Midbrain (tissue), 1 donor: ENCODE measurements around the gene MRGPRX2.
A peak's percentile ranks its signal among the peaks of the same experiment; 100 is the strongest.

Experiments
- DNase-seq: peaks from one replicate; lab custom pipeline; 2025; lab: John Stamatoyannopoulos, UW

MRGPRX2 gene

DNA sequence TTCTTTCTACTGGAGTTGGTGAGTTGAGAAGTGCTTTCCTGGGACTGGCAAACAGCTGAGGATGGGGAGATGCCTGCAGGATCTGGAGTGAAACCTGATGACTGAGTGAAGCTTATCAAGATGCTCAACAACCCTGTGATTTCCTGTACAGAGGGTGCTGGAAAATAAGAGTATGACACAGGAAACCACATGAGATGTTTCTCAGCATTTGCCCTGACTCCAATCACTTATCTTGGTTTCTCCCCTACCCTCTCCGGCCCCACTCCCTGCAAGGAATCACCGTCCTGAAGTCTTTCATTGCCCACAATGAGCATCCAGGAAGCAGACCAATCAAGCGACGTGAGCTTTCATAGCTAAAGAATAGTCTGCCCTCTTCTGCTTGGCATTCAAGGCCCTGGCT, at the start of gene MRGPRX2:
Gene MRGPRX2 (minus strand): TSS at position 89 of the 400 bp plus-strand sequence. CDS start 4,315 bp downstream, outside the sequence.
- DNase-seq = no peak

DNA sequence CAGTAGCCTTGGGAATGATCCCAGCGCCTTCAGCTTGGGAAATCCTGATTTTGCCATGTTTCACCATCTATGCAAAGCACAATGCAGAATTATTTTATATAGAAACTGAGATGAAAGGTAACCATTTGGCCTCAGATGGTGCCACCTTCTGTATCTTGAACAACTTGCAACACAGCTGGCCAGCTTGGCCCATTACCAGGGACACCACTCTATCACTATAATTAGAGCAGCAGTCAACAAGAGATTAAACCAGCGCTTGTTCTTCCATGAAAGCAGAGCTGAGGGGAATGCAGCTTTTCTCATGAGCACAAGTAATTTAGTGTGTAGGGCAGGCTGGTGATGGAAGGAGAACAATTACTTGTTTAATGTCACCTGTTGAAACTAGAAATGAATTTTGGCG, 49.8 kb upstream of the MRGPRX2 start:
- DNase-seq = no peak

DNA sequence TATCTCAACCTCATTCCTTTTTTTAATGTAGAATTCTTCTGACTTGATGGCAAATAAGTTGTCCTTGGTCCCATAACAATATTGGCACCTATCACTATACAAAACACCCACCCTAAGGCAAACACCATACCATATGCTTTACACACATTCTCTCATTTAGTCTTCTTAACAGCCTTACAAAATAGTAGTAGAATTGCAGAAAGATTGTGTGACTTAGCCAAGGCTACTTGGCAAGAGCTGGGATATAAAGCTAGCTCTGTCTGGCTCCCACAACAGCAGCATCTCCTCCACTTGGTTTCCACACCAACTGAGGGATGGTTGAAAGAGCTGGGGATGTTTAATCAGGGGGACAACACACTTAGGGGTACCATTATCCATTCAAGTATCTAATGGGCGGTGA, 46.6 kb upstream of the MRGPRX2 start:
- DNase-seq = no peak

DNA sequence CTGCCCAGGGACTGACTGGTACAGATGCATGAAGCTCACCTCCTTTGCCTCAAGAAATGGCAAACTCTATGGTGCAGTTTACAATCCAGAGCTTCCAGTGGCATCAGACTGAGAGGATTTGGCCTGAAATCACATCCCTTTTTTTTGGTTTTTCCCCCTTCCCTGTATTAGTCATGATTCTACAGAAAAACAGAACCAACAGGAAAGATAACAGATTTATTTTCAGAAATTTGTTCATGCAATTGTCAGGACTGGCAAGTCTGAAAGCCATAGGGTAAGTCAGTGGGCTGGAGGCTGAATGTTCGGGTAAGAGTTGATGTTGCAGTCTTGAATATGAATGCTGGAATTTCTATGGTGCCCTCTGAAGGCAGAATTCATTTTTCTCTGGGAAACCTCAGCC, 44.5 kb upstream of the MRGPRX2 start:
- DNase-seq = no peak

DNA sequence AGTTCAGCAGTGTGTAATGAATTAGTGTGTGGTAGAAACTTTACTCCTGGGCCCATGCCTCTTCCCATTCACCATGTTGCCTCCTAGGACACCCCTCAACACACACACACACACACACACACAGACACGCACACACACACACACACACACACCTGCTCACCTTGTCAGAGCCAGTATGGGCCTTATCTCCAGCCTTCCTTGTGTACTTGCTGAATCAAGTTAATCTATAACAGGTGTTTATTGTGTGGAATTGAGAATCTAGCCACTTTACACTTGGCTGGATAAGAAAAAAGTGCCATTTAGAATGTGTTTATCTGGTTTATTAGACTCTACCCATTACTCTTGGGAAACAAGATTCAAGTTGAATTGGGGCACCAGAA, 42.0 kb upstream of the MRGPRX2 start:
- DNase-seq = no peak

DNA sequence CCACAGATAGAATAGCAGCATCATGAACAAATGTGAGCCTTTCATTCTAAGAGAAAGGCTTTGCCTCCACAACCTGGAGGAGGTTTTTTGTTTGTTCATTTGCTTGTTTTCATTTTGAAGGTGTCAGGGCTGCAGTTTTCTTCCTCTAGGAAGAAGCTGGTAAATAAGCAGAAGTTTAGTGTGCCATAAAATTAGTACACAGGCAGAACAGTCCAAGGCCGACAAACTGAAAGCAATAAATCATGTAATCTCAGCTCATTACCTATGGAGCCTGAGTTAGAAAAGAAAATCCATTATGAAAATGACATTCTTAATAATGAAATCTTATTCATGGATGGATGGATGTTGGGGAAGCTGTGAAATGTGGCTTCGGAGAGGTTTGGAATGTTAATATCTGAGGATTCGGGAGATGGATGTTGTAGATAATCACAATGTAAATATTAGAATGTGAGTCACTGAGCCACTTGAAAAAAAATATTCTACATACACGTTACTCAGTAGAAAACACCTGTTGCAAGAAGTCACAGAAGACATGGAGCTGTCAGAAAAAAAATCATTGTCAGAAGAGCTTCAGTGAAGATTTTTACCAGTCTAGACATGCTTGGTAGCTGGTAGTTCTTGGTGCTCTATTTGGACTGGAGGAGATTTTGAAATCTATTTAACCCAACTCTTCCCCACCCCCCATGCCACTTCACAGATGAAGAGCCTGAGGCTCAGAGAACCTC, 41.4 kb upstream of the MRGPRX2 start:
- DNase-seq = no peak

DNA sequence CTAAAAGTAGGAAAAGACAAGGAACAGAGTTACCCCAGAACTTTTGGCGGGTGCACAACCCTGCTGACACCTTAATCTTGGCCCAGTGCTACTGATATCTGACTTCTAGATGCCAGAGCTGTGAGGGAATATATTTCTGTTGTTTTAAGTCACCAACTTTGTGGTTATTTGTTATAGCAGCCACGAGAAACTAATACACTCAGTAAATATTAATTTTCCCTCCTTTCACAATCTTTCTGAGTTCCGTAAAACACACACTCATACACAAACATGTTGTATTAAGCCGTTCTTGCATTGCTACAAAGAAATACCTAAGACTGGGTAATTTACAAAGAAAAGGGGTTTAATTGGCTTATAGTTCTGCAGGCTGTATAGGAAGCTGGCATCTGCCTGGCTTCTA, 40.4 kb upstream of the MRGPRX2 start:
- no peak for DNase-seq

DNA sequence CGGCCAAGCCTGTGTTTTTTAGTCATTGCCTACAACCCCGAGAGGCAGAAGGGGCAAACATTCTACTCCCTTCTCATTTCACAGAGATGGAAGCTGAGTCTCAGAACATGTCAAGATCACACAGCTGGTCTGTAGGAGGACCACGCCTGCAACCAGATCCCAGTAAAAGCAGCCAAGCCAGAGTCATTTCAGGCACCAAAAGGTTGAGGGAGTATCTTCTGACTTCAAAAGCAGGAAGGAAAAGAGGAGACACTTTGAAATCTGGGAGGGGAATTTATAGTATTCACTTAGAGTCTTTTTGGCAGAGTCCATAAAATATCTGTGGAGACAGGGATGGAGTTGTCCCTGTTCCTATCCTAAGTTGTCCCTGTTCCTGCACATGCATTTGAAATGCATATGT, 38.6 kb upstream of the MRGPRX2 start:
- no peak for DNase-seq

DNA sequence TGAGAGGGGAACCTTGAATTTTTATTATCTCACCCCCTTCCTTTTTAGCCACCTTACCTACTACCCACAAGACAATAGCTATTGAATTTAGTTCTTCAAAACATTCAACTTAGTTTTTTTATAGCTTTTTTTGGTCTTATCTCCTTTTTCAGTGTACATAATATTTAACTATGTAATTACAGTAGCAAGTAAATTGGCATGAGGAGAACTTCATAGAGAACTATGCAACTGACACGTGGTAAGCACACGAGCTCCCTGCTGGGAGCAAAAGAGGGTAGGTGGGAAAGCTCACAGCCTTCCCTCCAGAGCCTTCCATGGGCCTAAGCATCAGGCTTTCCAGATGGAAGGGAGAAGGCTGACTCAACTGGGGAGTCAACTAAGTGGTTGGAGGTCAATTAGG, 34.3 kb upstream of the MRGPRX2 start:
- no peak for DNase-seq

DNA sequence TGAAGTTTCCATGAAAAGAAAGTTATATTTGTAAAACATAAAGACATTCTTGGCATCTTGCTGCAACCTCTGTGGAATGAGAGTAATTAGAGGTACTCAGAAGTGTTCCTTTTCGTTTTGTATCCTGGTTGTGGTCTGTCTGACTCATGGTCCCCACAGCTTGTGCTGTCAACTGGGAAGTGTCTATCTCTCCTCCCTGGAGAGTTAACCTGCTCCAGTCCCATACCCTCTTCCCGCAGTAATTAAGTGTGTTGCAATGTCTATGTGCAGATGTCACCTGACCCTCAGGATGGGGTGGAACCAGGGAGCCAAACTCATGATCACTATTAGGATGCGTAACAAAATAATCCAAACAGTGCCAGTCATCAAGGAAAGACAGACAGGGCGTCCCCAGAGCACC, 33.5 kb upstream of the MRGPRX2 start:
- DNase-seq = no peak

DNA sequence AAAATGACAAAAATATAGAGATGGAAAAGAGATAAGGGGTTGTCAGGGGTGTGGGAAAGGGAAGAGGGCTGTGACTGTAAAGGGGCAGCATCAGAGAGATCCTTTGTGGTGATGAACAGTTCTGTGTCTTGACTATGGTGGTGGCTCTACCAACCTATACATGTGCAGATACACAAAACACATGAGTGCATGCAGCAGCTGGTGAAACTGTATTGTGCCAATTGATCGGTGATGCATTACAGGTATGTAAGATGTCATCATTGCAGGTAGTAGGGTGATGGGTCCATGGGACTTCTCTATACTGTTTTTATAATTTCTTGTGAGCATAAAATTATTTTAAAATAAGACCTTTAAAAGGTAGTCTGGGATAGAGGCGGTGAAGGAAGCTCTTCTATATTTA, 32.3 kb upstream of the MRGPRX2 start:
- no peak for DNase-seq

DNA sequence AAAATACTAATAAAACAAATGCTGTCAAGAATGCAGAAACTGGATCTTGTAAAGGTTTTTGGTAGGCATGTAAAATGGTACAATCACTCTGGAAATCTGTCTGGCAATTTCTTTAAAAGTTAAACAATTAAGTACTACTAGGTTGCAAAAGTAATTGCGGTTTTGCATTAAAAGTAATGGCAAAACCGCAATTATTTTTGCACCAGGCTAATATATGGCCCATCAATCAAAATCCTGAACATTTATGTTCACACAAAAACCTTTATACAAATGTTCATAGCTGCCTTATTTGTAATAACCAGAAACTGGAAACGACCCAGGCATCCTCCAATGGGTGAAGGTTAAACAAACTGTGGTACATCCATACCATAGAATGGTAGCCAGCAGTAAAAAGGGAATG, 31.8 kb upstream of the MRGPRX2 start:
- no peak for DNase-seq

DNA sequence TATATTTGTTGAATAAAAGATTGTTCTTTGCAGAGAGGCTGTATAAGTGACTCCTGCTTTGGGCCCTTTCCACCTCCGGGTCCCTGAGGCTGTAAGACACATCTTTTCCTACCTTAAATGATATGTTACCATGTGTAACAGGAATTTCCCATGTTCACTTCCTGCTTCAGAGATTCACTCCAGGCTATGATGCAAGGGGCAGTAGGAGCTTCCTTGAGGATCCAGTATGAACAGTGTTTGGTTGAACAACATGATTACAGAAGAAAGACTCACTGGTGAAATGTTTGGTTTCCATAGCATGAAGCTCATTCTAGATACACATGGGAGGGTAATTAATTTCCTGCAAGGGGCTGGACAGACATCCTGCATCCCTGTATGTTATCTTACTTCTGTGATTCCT, 30.8 kb upstream of the MRGPRX2 start:
- DNase-seq = no peak

DNA sequence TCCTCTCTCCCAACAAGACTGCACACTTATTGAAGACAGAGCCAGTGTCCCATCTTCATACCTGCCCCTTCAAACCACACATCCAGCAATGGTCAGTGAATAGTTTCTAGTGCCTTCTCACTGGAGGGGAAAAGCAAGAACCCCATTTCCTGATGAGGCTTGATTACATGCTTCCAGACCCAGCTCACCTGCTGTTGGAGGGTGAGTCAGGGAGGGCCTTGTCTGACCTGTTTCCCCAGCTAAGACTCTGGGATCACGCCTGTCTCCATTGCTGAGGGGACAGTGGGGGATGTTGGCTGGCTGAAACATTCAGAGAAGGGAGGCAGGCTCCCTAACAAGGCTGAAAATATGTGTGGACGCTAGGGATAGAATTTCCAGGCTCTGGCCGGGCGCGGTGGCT, 28.9 kb upstream of the MRGPRX2 start:
- DNase-seq = no peak

DNA sequence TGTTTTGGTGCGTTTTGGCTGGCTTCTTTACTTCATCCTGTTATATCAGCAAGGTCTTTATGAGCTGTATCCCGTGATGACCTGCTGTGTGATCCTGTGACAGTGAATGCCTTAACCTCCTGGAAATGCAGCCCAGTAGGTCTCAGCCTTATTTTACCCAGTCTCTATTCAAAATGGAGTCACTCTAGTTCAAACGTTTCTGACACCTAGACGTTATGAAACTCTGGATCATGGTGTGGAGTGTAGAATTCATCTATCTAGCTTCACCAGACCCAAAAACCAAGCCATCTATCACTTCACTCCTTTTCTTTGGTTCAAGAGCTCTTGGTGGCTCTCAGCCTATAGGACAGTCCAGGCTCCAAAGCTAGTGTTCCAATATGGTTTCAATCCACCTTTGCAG, 28.3 kb upstream of the MRGPRX2 start:
- no peak for DNase-seq

DNA sequence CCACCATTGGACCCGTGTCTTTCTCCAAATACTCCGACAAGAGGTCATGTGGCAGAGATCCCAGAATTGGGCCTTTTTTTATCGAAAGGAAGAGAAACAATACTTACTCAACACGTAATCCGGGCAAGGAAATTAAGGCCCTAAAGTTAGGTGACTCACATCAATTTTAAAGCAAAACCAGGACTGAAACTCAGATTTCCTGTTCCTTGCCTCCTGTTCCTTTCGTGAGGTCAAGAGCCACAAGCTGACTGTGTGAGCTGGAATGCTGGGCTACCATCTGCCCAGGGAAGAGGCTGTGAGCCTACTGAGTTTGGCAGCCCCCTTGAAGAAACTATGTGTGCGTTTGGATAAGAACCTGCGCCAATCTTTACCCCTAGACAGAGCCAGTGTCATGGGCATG, 27.1 kb upstream of the MRGPRX2 start:
- DNase-seq = no peak

DNA sequence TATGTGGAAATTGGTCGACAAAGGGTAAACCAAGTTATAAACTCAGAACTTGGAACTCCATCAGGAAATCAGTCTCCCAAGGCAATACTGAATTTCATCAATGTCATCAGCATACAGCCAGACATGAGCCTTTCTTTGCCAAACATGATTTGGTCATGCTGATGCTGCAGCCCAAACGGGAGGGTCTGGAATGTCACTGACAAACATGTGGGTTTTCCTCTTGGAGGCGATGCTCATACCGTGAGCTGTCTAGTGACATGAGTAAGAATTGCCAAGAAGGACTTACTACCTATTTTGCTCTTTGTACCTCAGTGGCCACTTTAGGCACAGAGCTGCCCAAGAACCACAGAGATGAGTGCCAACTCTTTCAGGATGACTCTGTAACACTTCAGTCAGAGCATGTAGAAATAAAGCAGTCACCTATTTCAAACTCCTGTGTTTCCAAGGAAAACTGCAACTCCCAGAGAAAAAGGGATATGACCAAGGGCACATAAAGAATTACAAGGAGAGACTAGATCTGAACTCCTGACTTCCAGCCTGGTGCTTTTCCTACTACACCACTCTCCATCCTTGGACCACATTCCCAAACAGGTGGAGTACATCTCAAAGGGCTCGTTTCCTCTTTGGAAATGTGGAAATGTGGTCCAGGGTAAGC, 24.3 kb upstream of the MRGPRX2 start:
- no peak for DNase-seq

DNA sequence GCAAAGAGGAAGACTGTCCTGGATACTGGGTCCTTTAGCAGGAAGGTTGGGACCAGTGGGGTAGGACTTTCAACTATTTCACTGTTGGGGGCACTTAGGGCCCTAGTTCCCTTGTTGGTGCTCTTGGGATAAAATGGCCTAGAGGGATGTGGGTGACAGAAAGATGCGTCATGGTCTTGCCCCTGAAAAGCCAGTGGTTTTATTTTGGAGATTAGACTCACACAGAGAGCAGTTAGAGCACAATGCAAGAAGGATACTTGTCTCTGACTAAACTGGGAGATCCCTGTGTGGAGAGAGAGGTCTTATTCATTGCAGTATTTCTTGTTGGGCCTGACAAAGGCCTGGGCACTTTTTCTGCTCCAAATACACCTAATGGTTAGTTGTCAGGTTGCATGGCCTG, 22.6 kb upstream of the MRGPRX2 start:
- DNase-seq = no peak

DNA sequence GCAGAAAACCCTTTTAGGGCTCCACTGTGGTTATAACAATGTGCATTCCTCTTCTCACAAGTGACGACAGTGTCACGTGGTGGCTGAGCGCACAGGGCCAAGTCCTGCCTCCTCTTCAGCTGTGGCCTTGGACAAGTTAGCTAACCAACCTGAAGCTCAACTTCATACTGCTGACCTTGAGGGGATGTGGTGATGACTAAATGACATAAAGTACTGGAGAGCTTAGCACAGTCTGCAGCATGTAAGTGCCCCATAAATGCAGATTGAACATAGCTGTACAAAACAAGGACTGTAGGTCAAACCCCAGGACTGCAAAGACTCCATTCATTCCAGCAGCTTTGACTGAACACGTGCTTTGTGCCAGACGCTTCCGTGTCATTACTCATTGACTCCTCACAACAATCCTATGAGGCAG, 20.1 kb upstream of the MRGPRX2 start:
- DNase-seq = peak; percentile 30

DNA sequence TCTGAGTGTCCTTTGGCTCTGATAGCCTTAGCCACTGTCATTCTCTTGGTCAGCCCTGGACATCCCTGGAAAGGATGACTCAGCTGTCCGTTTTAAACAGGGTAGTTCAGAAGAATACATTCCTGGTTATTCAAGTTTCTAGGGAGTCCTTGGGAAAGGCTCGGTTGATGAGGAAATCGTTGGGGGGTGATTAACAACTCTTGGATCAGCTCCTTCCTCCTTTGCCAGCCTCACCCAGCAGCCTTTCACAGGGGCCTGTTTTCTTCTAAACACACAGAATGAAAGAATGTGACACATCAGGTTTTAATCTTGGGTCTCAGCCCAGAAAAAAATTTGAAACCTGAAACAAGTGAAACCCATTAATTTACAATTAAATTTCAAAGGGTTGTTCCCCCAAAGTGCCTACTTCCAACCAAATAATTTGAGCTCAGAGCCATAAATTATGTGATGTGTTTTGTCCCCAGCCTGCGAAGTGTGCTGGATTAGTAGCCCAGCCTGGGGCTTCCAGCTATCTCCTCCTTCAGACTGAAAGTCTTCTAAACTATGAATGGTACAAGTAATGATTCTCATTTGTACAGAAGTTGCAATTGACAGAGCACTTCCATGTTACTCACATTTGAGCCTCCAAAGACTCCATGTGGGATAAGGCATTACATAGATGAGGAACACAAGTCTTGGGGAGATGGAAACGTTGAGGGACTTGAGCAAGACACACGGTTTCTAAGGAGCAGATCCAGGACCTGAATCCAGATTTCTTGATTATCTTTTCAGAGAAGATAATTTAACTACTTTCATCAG, 19.3 kb upstream of the MRGPRX2 start:
- DNase-seq = peak; percentile 11

DNA sequence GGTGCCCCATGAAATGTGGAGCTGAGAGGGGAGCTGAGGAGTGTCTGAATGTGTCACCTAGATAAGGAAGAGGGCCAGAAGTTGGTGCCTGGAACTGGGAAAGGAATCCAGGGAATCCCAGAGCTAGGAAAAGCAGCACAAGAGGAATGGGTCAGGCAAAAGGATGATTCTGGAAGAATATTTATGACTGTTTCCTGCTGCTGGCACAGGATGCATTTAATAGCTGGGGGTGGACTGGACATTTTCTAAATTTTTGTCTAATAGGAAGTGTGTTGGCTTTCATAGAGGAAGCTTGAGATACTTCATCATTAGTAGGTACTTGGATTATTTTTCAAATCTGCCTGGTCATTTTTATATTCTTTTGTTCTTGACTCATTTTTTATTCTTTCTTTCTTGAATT, 17.4 kb upstream of the MRGPRX2 start:
- DNase-seq = no peak

DNA sequence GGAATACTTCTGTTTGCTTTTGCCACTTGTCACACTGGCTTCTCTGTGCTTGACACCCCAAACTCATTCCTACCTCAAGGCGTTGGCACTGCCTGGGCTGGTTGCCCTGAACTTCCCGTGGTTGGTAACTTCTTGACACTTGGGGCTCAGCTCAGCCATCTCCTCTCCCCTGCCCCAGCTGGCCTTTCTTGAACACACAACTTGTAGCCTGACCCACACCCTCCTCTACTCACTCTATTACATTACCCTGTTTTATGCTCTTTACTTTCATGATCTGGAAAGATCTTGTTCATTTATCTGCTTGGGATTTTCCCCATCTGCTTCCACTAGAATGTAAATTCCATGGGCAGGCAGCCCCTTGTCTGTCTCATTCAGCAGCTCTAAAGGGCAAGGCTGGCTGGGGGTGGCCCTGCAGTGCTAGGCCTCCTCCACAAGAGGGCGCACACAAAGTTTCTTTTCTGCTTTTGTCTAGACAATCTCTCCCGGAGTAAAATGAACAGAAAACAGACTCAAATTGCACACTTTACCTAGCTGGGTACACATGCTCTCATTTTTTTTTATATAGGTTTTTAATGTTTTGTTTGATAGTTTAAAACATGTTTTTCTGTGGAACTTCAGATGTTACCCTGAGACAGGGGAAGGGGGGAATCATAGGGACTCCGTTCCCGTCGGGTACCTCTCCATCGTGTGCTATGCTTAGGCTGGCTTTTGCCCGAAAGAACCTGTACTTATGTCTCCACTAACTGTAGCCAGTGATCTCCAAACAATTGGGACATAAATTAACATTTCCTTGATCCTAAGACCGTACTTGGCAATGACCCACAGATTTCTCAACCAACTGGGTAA, 16.4 kb upstream of the MRGPRX2 start:
- peak; percentile 71 for DNase-seq
